ENCODE results near the gene RBFOX2. TPM values are rescaled to one million over a fixed set of nuclear protein-coding genes. Genes with fewer than 3 reads are reported as not detected.

Gene RBFOX2
- total and polyA plus RNA-seq, 2 of the 8 experiments (the other 6 are each of a cell fraction or from before 2014, with no cell fraction given), result 121 to 122 TPM

DNA sequence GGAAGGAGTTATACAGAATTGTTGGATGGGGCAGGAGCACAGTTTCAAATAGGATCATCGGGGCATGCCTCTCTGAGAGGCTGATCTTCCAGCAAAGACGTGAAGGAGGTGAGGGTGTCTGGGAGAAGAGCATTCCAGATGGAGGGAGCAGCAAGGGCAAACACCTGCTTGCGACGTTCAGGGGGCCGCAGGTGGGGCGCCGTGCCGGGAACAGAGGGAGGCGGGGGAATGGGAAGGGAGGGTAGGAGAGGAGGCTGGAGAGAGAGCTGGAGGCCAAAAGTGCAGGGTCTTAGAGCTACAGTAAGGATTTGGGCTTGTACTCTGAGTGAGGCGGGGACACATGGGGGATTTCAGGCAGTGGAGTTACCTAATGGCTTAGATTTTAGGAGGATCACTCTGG lies 297.3 kb downstream of the RBFOX2 start:
- H2BK15ac ChIP-seq (ENCODE audit: low read length), result no peak overlapping the region
- ChIA-PET POLR2A (ENCODE audit: partially characterized antibody) (no interaction called here), CTCF (ENCODE audit: partially characterized antibody) (no interaction called here)
- no peak overlapping the region for H4K8ac ChIP-seq (ENCODE audit: extremely low read depth, insufficient read depth, low read length)
- no peak overlapping the region for H3K4me3 ChIP-seq (ENCODE audit: extremely low read depth in 1 of 4, insufficient read depth in 2 of 4, low read depth in 3 of 4, low read length in 4 of 4)
- no peak overlapping the region for H2BK5ac ChIP-seq (ENCODE audit: low read depth, low read length)
- H3K23me2 ChIP-seq (ENCODE audit: low read depth, low read length), result no peaks in the 10 kb centered on the region
- no peaks in the 10 kb centered on the region for H3K4me1 ChIP-seq (replicated peaks in 1 of 4; ENCODE audit: control insufficient read depth in 3 of 4, insufficient read depth in 4 of 4, low read length in 3 of 4)
- H3K27me3 ChIP-seq (replicated peaks in 1 of 4; ENCODE audit: control insufficient read depth in 3 of 4, extremely low read depth in 1 of 4, insufficient read depth in 3 of 4, low read length in 3 of 4), result no peaks in the 10 kb centered on the region
- H3K18ac ChIP-seq (ENCODE audit: extremely low read depth, low read length), result no peak overlapping the region; the same call in 1 of the 2 replicates
- H3K23ac ChIP-seq (ENCODE audit: insufficient read length), result no peak overlapping the region
- no peak overlapping the region for H3K27ac ChIP-seq (ENCODE audit: low read depth, low read length)
- no peak overlapping the region for H2BK120ac ChIP-seq (replicated peaks; ENCODE audit: low read depth, low read length)
- H4K91ac ChIP-seq (replicated peaks; ENCODE audit: insufficient read length, low read length), result no peak overlapping the region
- H3K79me2 ChIP-seq (ENCODE audit: control insufficient read depth in 1 of 2, insufficient read depth in 2 of 2, low read length in 2 of 2), result no peaks in the 10 kb centered on the region
- H4K20me1 ChIP-seq (replicated peaks in 1 of 2; ENCODE audit: control insufficient read depth in 1 of 2, insufficient read depth in 2 of 2, low read length in 2 of 2), result no peaks in the 10 kb centered on the region
- no peak overlapping the region for H3K4ac ChIP-seq (replicated peaks; ENCODE audit: insufficient read length, low read depth, low read length)
- H3K9ac ChIP-seq (replicated peaks in 1 of 4; ENCODE audit: extremely low read depth in 1 of 4, low read depth in 3 of 4, low read length in 3 of 4), result no peak overlapping the region
- no peak overlapping the region for H2AK5ac ChIP-seq (ENCODE audit: low read depth, low read length)
- DNase-seq (ENCODE audit: low read depth in 1 of 2, low spot score in 2 of 2) (no peak), FAIRE-seq (no peak)
- no peak overlapping the region for H2BK20ac ChIP-seq (ENCODE audit: low read length)
- H3K56ac ChIP-seq (replicated peaks; ENCODE audit: insufficient read length, low read depth, low read length), result no peak overlapping the region
- H2BK12ac ChIP-seq (ENCODE audit: low read depth, low read length), result no peak overlapping the region
- no peak overlapping the region for H3K4me2 ChIP-seq (ENCODE audit: insufficient read depth in 1 of 2, low read depth in 2 of 2, low read length in 2 of 2)
- 88% methylated on average over 10 of the region's 10 CpGs; no CpG with 5 or more reads in 1 of the 2 experiments for WGBS, 2 experiments (ENCODE audit: extremely low coverage in 1 of 2, insufficient coverage in 1 of 2, insufficient read length in 1 of 2, insufficient replicate concordance in 2 of 2, low coverage in 1 of 2, low lambda C conversion rate in 2 of 2, missing lambda C conversion rate in 1 of 2)
- H3K14ac ChIP-seq (ENCODE audit: insufficient read length), result no peak overlapping the region
- H3K9me3 ChIP-seq (ENCODE audit: insufficient read depth in 2 of 2, low read depth in 1 of 2, low read length in 1 of 2), result peaks cover 3 to 8% of the 10 kb centered on the region in 2 experiments; a peak in 3 of 4 replicates
- no peaks in the 10 kb centered on the region for H3K79me1 ChIP-seq (ENCODE audit: low read depth, low read length)
- H4K5ac ChIP-seq (ENCODE audit: insufficient read length, low read depth, low read length), result no peak overlapping the region
- H3K36me3 ChIP-seq (ENCODE audit: control insufficient read depth in 2 of 4, insufficient read depth in 4 of 4, low read length in 3 of 4), result peaks cover 0 to 6% (median 3%) of the 10 kb centered on the region in 4 experiments; a peak in 3 of 8 replicates
- H2AFZ ChIP-seq (ENCODE audit: low read length), result no peak overlapping the region
- no peak for TF ChIP-seq RFX5 (IDR thresholded peaks at IDR 0.05; ENCODE audit: borderline replicate concordance, low read depth, low read length)

Measured in H1 (cell line).